ENCODE data around the gene ARHGAP9.
"Not testable (repeated sequence)": the region's sequence is repeated elsewhere in the genome, so short reads cannot be mapped to it uniquely, and the experiment has no call there.

ARHGAP9 gene

GRCh38 chr12:57434517-57435223 is 45.0 kb downstream of the ARHGAP9 start, which contains the start of gene INHBC:
Gene INHBC, plus strand, starts transcription at chr12:57434784. Its CDS starts 103 bp downstream, at chr12:57434887.
- DNase-seq (ENCODE audit: low spot score) = no peak

- no peak for DNase-seq (ENCODE audit: low spot score)
Observed at GRCh38 chr12:57433370-57433769, 46.3 kb downstream of the ARHGAP9 start.

- no peak for DNase-seq (ENCODE audit: low spot score)
Observed at GRCh38 chr12:57431654-57432188, 47.9 kb downstream of the ARHGAP9 start.

- DNase-seq (ENCODE audit: low spot score) = peak; percentile 97
Observed at GRCh38 chr12:57430931-57431566, 48.6 kb downstream of the ARHGAP9 start, which contains the start of gene R3HDM2. Gene R3HDM2, minus strand, starts transcription at chr12:57431043. Its CDS starts 120,615 bp downstream, at chr12:57310428.

- peak; percentile 82 for DNase-seq (ENCODE audit: low spot score)
Observed at GRCh38 chr12:57430112-57430930, 49.3 kb downstream of the ARHGAP9 start.

GRCh38 chr12:57429473-57430111 is 50.1 kb downstream of the ARHGAP9 start:
- DNase-seq (ENCODE audit: low spot score) = no peak

- DNase-seq (ENCODE audit: low spot score) = no peak
Observed at GRCh38 chr12:57428965-57429364, 50.7 kb downstream of the ARHGAP9 start.

- not testable (repeated sequence) for DNase-seq (ENCODE audit: low spot score)
Observed at GRCh38 chr12:57426948-57427347, 52.7 kb downstream of the ARHGAP9 start.
